Breast epithelium (tissue), 3 donors: Measurements from ENCODE around the gene TRAPPC1.

ENCODE experiments used
- POLR2A ChIP-seq: fragments of 450-650 bp; IDR thresholded peaks from one replicate; pipeline ENCODE4 v1.6.1; 2016; ENCODE audit warnings: antibody characterized with exemption, mild to moderate bottlenecking, moderate library complexity
- POLR2AphosphoS5 ChIP-seq, 3 donors: sonication (generic); formaldehyde crosslinking; IDR thresholded peaks; one replicate each; pipeline ENCODE4 v1.6.1; 2017; ENCODE audit warnings: antibody characterized with exemption in 3 of 3
- TF ChIP-seq, protein P1 (sequence below), 3 donors: fragments of 450-650 bp; IDR thresholded peaks; one replicate each; pipeline ENCODE4 v1.5.1; 2016 to 2017; ENCODE audit warnings: antibody characterized with exemption in 3 of 3, mild to moderate bottlenecking in 3 of 3, moderate library complexity in 3 of 3

DNA sequence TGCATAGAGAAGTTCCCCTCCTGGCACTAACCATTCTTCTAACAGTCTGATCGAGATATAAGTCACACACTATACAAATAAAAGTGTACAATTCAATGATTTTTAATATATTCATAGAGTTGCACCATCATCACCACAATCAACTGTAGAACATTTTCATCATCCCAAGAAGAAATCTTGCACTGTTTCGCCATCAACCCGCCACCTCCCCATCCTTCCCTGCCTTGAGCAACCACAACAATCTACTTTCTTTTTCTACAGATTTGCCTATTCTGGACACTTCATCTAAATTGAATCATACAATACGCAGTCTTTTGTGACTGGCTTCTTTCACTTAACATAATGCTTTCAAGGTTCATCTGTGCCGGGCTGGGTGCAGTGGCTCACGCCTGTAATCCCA is 37.7 kb upstream of the TRAPPC1 start:
- TF ChIP-seq, protein P1, sequence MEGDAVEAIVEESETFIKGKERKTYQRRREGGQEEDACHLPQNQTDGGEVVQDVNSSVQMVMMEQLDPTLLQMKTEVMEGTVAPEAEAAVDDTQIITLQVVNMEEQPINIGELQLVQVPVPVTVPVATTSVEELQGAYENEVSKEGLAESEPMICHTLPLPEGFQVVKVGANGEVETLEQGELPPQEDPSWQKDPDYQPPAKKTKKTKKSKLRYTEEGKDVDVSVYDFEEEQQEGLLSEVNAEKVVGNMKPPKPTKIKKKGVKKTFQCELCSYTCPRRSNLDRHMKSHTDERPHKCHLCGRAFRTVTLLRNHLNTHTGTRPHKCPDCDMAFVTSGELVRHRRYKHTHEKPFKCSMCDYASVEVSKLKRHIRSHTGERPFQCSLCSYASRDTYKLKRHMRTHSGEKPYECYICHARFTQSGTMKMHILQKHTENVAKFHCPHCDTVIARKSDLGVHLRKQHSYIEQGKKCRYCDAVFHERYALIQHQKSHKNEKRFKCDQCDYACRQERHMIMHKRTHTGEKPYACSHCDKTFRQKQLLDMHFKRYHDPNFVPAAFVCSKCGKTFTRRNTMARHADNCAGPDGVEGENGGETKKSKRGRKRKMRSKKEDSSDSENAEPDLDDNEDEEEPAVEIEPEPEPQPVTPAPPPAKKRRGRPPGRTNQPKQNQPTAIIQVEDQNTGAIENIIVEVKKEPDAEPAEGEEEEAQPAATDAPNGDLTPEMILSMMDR (IDR thresholded peaks at IDR 0.05) = no peak
- TF ChIP-seq POLR2AphosphoS5 (IDR thresholded peaks at IDR 0.05) (no peak), POLR2A (no peak)
